Cardiac fibroblast (primary cell): ENCODE results near the gene NELFA.
A peak's percentile ranks its signal among the peaks of the same experiment; 100 is the strongest.

Experiments used
- DNase-seq, 2 donors: peaks; one replicate each; pipeline versions ENCODE4 v3.0.0 to v3.0.0-alpha.2; 2010; ENCODE audit warnings: low read depth in 2 of 2
- H3K4me3 ChIP-seq, 2 donors: replicated peaks in 1 of 2; 1 replicate in 1 of 2; 2 replicates in 1 of 2; pipeline ENCODE4 v1.5.1; 2011; ENCODE audit warnings: low read depth in 2 of 2, low read length in 2 of 2, mild to moderate bottlenecking in 2 of 2, moderate library complexity in 1 of 2
- CTCF ChIP-seq: IDR thresholded peaks from one replicate; pipeline ENCODE4 v1.5.1; 2011; ENCODE audit warnings: low read depth, mild to moderate bottlenecking, low read length, inconsistent platforms

NELFA gene

GRCh38 chr4:1981251-1982058, 27.3 kb downstream of the NELFA start:
- DNase-seq: peak in 1 of 2 donors; percentile 20
- no peak overlapping the region for H3K4me3 ChIP-seq
- no peak for TF ChIP-seq CTCF

- no peak for TF ChIP-seq CTCF
- H3K4me3 ChIP-seq: no peak overlapping the region
- DNase-seq: no peak
These were observed 28.2 kb downstream of the NELFA start for GRCh38 chr4:1980561-1981041.

GRCh38 chr4:1979477-1980196, 29.1 kb downstream of the NELFA start:
- no peak for TF ChIP-seq CTCF
- no peak for DNase-seq
- no peak overlapping the region for H3K4me3 ChIP-seq

- DNase-seq: no peak
- TF ChIP-seq CTCF: no peak
- no peak overlapping the region for H3K4me3 ChIP-seq
These were observed 29.9 kb downstream of the NELFA start for GRCh38 chr4:1978741-1979476.

GRCh38 chr4:1978226-1978625, 30.5 kb downstream of the NELFA start:
- H3K4me3 ChIP-seq: no peak overlapping the region
- no peak for DNase-seq
- TF ChIP-seq CTCF: no peak

GRCh38 chr4:1976416-1977352, 32.1 kb downstream of the NELFA start:
- TF ChIP-seq CTCF: no peak
- no peak for DNase-seq
- no peak overlapping the region for H3K4me3 ChIP-seq
